Liver (tissue), 9 donors: ENCODE measurements around the gene SERPINH1. TPM values are rescaled to one million over a fixed set of nuclear protein-coding genes. Genes with fewer than 3 reads are reported as not detected.

Source experiments
- DNase-seq: peaks from one replicate; pipeline ENCODE4 v3.0.0-alpha.2; 2017; ENCODE audit warnings: low spot score
- H3K27ac ChIP-seq, 2 donors: one replicate each; pipeline ENCODE4 v1.7.0; 2013; ENCODE audit warnings: inconsistent platforms in 2 of 2, low read length in 2 of 2, control low read depth in 1 of 2, low read depth in 1 of 2, mild to moderate bottlenecking in 1 of 2
- H3K27me3 ChIP-seq, 4 donors: one replicate each; pipeline versions ENCODE4 v1.6.1 to v1.7.0; 2013; ENCODE audit warnings: low read length in 3 of 4, inconsistent platforms in 1 of 4, mild to moderate bottlenecking in 1 of 4, moderate library complexity in 1 of 4; ENCODE audit not compliant: control insufficient read depth in 4 of 4, insufficient read depth in 4 of 4
- H3K36me3 ChIP-seq, 4 donors: one replicate each; pipeline versions ENCODE4 v1.6.1 to v1.7.0; 2013; ENCODE audit warnings: low read length in 3 of 4, mild to moderate bottlenecking in 3 of 4, low read depth in 1 of 4, moderate library complexity in 1 of 4; ENCODE audit not compliant: control insufficient read depth in 4 of 4, insufficient read depth in 3 of 4
- H3K4me1 ChIP-seq, 4 donors: one replicate each; pipeline versions ENCODE4 v1.6.1 to v1.7.0; 2013; ENCODE audit warnings: low read length in 3 of 4, mild to moderate bottlenecking in 3 of 4, moderate library complexity in 1 of 4; ENCODE audit not compliant: control insufficient read depth in 4 of 4, insufficient read depth in 4 of 4
- H3K4me3 ChIP-seq, 3 donors: one replicate each; pipeline versions ENCODE4 v1.6.1 to v1.7.0; 2013; ENCODE audit warnings: low read length in 3 of 3, control low read depth in 1 of 3, low read depth in 1 of 3, mild to moderate bottlenecking in 1 of 3
- H3K9ac ChIP-seq, 2 donors: one replicate each; pipeline ENCODE4 v1.7.0; 2013; ENCODE audit warnings: low read length in 2 of 2, mild to moderate bottlenecking in 2 of 2, moderate library complexity in 2 of 2, control low read depth in 1 of 2, low read depth in 1 of 2
- H3K9me3 ChIP-seq, 4 donors: one replicate each; pipeline versions ENCODE4 v1.6.1 to v1.7.0; 2013; ENCODE audit warnings: low read length in 3 of 4; ENCODE audit not compliant: control insufficient read depth in 4 of 4
- FOXA2 ChIP-seq: IDR thresholded peaks from 2 replicates; pipeline ENCODE4 v1.6.1; 2016; ENCODE audit warnings: antibody characterized with exemption
- JUND ChIP-seq, 2 donors: IDR thresholded peaks; 2 replicates each; pipeline ENCODE4 v1.6.1; 2016; ENCODE audit warnings: antibody characterized with exemption in 2 of 2
- NR2F2 ChIP-seq: IDR thresholded peaks from 2 replicates; pipeline ENCODE4 v1.6.1; 2016; ENCODE audit warnings: antibody characterized with exemption
- RAD21 ChIP-seq, 2 donors: IDR thresholded peaks; 2 replicates each; pipeline ENCODE4 v1.6.1; 2016; ENCODE audit warnings: antibody characterized with exemption in 2 of 2, mild to moderate bottlenecking in 2 of 2
- RXRA ChIP-seq, 2 donors: IDR thresholded peaks; 2 replicates each; pipeline ENCODE4 v1.6.1; 2017 to 2018; ENCODE audit warnings: antibody characterized with exemption in 2 of 2, mild to moderate bottlenecking in 1 of 2
- SP1 ChIP-seq: IDR thresholded peaks from 2 replicates; pipeline ENCODE4 v1.6.1; 2018; ENCODE audit warnings: antibody characterized with exemption, mild to moderate bottlenecking
- TAF1 ChIP-seq: conservative IDR thresholded peaks from 2 replicates; pipeline ENCODE4 v1.6.1; 2016; ENCODE audit warnings: antibody characterized with exemption, mild to moderate bottlenecking
- WGBS: extraction: QIAGEN DNeasy Blood & Tissue Kit; methylation state at CpG from one replicate; pipeline ENCODE4 v1.1.7; 2013; 5-methylcytosine and 5-hydroxymethylcytosine counted together
- polyA plus RNA-seq, 2 donors: library from polyadenylated mRNA; stranded (reverse) in 1 of 2; unstranded in 1 of 2; fragments of 200-250 nt in 1 of 2; fragments of >200 nt in 1 of 2; fragmentation: Nextera tagmentation in 1 of 2; extraction: Ambion mirVana in 1 of 2; gene quantifications; one replicate each; pipeline versions ENCODE4 v1.2.1 to v1.2.3, GENCODE V29; 2013 to 2015
- total RNA-seq, 2 donors: library from RNA; depleted of rRNA; stranded (reverse); fragments of >200 nt; gene quantifications; one replicate each; pipeline ENCODE4 v1.2.3, GENCODE V29; 2014
- TF ChIP-seq, protein P1 (sequence below): fragments of 150-350 bp; IDR thresholded peaks from 2 replicates; pipeline ENCODE4 v1.5.1; 2017; ENCODE audit warnings: improper control_type of control experiment, low read depth, low read length; ENCODE audit not compliant: missing input control
- TF ChIP-seq, protein P2 (sequence below): IDR thresholded peaks from 2 replicates; pipeline ENCODE4 v1.6.1; 2016; ENCODE audit warnings: antibody characterized with exemption, mild to moderate bottlenecking
- TF ChIP-seq, protein P3 (sequence below): IDR thresholded peaks from 2 replicates; pipeline ENCODE4 v1.6.1; 2016; ENCODE audit warnings: antibody characterized with exemption
- donor health status: healthy.
- donor health status: healthy.
- donor health status: healthy.
- donor health status: healthy.
- donor health status: healthy.

The SERPINH1 gene
- total and polyA plus RNA-seq, 4 donors: 5.0 to 118 (median 68.7) TPM

DNA sequence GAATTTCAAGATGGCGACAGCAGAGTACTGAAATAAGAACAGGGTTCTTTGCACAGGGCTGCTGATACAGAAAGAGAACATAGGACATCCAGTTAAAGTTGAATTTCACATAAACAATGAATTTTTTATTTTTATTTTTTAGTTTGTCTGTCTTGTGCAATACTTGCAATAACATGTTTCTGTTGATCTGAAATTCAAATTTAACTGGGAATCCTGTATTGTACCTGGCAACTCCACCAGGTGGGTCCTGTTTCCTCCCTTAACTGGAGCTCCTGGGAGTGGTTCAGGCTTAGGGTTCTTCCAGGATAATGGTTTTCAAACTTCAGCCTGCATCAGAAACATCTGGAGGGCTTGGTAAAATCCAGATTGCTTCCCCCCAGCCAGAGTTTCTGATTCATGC lies 14.9 kb upstream of the SERPINH1 start:
- DNase-seq: no peak
- Histone ChIP-seq H3K27ac (no peak overlapping the region), H3K9ac (no peak overlapping the region), H3K27me3 (no peaks in the 10 kb centered on the region), H3K9me3 (no peaks in the 10 kb centered on the region), H3K4me1 (no peaks in the 10 kb centered on the region), H3K4me3 (no peak overlapping the region), H3K36me3 (no peaks in the 10 kb centered on the region)
- WGBS: 98% methylated on average over 1 of the region's 1 CpG
- TF ChIP-seq JUND (IDR thresholded peaks at IDR 0.05) (no peak), FOXA2 (no peak), SP1 (no peak), NR2F2 (no peak), RXRA (IDR thresholded peaks at IDR 0.05) (no peak)

DNA sequence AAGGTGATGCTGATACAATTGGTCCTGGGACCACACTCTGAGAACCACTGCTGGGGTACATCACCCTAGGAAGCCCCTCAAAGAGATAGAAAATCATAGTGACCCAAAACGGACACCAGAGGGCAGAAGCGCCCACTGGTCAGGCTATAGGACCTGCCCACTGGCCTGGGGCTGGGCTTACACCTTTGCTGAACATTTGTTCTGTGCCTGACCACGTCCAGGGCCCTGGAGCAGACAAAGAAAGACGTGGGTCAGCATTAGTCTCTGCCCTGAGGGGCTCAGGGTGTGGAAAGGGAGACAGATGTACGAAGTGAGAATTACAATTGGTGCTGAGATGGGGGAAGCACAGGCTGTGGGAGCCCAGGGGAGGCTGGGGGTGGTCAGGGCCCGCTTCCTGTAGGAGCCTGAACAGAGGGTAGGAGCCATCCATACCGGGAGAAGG lies 14.4 kb upstream of the SERPINH1 start:
- Histone ChIP-seq H3K36me3 (no peaks in the 10 kb centered on the region), H3K9me3 (no peaks in the 10 kb centered on the region), H3K4me3 (no peak overlapping the region), H3K4me1 (no peaks in the 10 kb centered on the region), H3K27me3 (no peaks in the 10 kb centered on the region), H3K9ac (no peak overlapping the region), H3K27ac (no peak overlapping the region)
- peak; percentile 81 for DNase-seq
- 25% methylated on average over 7 of the region's 7 CpGs for WGBS
- TF ChIP-seq, protein P1, sequence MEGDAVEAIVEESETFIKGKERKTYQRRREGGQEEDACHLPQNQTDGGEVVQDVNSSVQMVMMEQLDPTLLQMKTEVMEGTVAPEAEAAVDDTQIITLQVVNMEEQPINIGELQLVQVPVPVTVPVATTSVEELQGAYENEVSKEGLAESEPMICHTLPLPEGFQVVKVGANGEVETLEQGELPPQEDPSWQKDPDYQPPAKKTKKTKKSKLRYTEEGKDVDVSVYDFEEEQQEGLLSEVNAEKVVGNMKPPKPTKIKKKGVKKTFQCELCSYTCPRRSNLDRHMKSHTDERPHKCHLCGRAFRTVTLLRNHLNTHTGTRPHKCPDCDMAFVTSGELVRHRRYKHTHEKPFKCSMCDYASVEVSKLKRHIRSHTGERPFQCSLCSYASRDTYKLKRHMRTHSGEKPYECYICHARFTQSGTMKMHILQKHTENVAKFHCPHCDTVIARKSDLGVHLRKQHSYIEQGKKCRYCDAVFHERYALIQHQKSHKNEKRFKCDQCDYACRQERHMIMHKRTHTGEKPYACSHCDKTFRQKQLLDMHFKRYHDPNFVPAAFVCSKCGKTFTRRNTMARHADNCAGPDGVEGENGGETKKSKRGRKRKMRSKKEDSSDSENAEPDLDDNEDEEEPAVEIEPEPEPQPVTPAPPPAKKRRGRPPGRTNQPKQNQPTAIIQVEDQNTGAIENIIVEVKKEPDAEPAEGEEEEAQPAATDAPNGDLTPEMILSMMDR: peak; percentile 68
- TF ChIP-seq, protein P2, sequence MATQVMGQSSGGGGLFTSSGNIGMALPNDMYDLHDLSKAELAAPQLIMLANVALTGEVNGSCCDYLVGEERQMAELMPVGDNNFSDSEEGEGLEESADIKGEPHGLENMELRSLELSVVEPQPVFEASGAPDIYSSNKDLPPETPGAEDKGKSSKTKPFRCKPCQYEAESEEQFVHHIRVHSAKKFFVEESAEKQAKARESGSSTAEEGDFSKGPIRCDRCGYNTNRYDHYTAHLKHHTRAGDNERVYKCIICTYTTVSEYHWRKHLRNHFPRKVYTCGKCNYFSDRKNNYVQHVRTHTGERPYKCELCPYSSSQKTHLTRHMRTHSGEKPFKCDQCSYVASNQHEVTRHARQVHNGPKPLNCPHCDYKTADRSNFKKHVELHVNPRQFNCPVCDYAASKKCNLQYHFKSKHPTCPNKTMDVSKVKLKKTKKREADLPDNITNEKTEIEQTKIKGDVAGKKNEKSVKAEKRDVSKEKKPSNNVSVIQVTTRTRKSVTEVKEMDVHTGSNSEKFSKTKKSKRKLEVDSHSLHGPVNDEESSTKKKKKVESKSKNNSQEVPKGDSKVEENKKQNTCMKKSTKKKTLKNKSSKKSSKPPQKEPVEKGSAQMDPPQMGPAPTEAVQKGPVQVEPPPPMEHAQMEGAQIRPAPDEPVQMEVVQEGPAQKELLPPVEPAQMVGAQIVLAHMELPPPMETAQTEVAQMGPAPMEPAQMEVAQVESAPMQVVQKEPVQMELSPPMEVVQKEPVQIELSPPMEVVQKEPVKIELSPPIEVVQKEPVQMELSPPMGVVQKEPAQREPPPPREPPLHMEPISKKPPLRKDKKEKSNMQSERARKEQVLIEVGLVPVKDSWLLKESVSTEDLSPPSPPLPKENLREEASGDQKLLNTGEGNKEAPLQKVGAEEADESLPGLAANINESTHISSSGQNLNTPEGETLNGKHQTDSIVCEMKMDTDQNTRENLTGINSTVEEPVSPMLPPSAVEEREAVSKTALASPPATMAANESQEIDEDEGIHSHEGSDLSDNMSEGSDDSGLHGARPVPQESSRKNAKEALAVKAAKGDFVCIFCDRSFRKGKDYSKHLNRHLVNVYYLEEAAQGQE: no peak
- TF ChIP-seq RAD21 (IDR thresholded peaks at IDR 0.05): peak; percentile 96 to 97

DNA sequence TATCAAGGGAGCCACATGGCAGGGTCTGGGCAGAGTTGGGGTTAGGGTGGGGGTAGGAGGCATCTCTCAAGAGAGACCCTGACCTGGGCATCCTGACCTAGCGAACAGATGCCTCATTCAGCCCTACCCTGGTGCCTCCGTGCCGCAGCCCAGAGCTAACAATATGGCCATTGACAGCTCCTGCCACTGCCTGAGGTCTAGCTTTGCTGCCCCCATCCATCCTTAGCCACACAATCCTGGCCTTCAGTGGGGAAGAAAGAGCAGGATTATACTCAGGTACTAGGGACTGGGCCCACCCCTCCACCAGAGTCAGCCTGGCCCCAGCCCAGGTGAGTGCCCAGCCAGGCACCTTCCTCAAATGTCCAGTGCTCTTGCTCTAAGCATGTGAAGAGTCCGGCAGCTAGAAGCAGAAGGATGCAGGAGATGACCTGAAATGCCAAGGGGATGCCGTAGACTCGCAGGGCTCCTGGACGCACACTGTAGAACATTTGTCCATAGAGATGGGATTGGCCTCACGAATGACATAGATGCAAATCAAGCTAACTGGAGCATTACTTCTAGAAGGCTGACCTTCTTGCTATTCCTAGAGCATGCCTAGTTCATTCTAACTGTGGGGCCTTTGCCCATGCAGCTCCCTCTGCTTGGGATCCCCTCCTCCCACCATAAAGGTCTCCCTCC lies 13.3 kb upstream of the SERPINH1 start:
- WGBS: 96% methylated on average over 8 of the region's 8 CpGs
- Histone ChIP-seq H3K27ac (no peak overlapping the region), H3K4me1 (no peaks in the 10 kb centered on the region), H3K4me3 (no peak overlapping the region), H3K9me3 (no peaks in the 10 kb centered on the region), H3K36me3 (no peaks in the 10 kb centered on the region), H3K27me3 (no peaks in the 10 kb centered on the region), H3K9ac (no peak overlapping the region)
- no peak for DNase-seq
- TF ChIP-seq NR2F2 (no peak), TAF1 (no peak)
- TF ChIP-seq, protein P3, sequence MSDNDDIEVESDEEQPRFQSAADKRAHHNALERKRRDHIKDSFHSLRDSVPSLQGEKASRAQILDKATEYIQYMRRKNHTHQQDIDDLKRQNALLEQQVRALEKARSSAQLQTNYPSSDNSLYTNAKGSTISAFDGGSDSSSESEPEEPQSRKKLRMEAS: no peak
